GM12878 (cell line): ENCODE data around the gene SUGP2. TPM values are rescaled to one million over a fixed set of nuclear protein-coding genes. Genes with fewer than 3 reads are reported as not detected.

ENCODE experiments used
- CTCF ChIP-seq, 3 experiments: IDR thresholded peaks in 2 of 3; conservative IDR thresholded peaks in 1 of 3; 2 replicates each; pipeline ENCODE4 v1.5.1; 2011; ENCODE audit warnings: low read depth in 3 of 3, low read length in 3 of 3, mild to moderate bottlenecking in 3 of 3, control low read depth in 2 of 3, moderate library complexity in 2 of 3, inconsistent platforms in 1 of 3, mixed read lengths in 1 of 3; ENCODE audit not compliant: control insufficient read depth in 2 of 3, insufficient read depth in 1 of 3; ENCODE audit errors: extremely low read depth in 1 of 3
- EED ChIP-seq: sonication (generic); IDR thresholded peaks from 2 replicates; pipeline ENCODE4 v1.6.1; 2016; ENCODE audit warnings: antibody characterized with exemption, low read depth
- NKRF ChIP-seq: fragments of 450-650 bp; conservative IDR thresholded peaks from 2 replicates; pipeline ENCODE4 v1.6.1; 2017; ENCODE audit warnings: mild to moderate bottlenecking, moderate library complexity
- NR2C2 ChIP-seq: IDR thresholded peaks from 2 replicates; pipeline ENCODE4 v1.6.1; 2011; ENCODE audit warnings: borderline replicate concordance, low read depth; ENCODE audit not compliant: control insufficient read depth, insufficient read length
- POLR2A ChIP-seq: IDR thresholded peaks from 2 replicates; pipeline ENCODE4 v1.6.1; 2011; ENCODE audit warnings: low read depth, mild to moderate bottlenecking, low read length
- SMARCA5 ChIP-seq: fragments of 450-650 bp; IDR thresholded peaks from 2 replicates; pipeline ENCODE4 v1.6.1; 2017; ENCODE audit warnings: mild to moderate bottlenecking
- polyA plus RNA-seq, 11 experiments: library from polyadenylated mRNA; depleted of rRNA in 4 of 11; unstranded in 6 of 11; stranded (reverse) in 5 of 11; fragments of >200 nt; fragmentation: Nextera tagmentation in 4 of 11; fragmentation: Illumina TruSeq in 1 of 11; extraction: Ambion mirVana in 4 of 11; extraction: Trizol in 1 of 11; gene quantifications; 1 replicate in 1 of 11; 2 replicates in 10 of 11; pipeline versions ENCODE4 v1.2.1 to v1.2.3, GENCODE V29; 2011 to 2016; ENCODE audit warnings: inconsistent platforms in 2 of 11, missing spikeins in 2 of 11, low read depth in 1 of 11
- total RNA-seq, 4 experiments: library from RNA; depleted of rRNA in 3 of 4; stranded (reverse); fragments of >200 nt in 3 of 4; fragmentation: Illumina TruSeq in 1 of 4; extraction: Trizol in 1 of 4; gene quantifications; 2 replicates each; pipeline versions ENCODE4 v1.2.1 to v1.2.3, GENCODE V29; 2013 to 2021

The SUGP2 gene
- total and polyA plus RNA-seq, 10 of the 15 experiments (the other 5 are each of a cell fraction or from before 2014, with no cell fraction given), result 15.0 to 120 (median 57.2) TPM

DNA sequence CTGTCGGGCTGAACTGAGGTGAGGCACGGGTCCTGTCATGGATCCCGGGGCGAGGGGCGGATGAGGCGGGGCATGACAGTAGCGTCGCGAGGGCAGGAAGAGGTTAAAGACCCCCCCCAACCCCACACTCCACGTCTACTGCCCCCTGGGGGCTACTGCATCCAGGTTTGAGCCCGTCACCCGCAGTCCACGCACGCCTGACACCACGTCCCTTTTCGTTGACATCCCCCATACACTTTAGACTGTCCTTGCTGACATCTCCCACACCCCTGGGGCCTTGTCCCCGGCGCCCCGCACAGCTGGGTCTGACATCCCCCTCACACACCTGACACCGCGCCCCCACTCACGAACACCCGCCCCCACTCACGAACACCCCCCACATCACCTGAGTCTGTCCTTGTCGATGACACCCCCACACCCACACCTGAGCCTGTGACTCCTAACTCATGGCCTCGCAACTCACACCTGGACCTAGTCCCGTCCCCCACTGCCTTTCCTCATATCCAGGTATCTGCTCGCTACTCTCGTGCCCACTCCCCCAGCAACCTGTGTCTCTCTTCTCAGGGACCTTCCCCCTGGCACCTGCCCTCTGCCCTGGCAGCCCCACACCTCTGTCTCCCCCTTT lies 30.9 kb upstream of the SUGP2 start (continued):
- TF ChIP-seq SMARCA5, result 0 out of 2 replicates have a peak, but pooled peaks have one; percentile 52
- peak; percentile 81 for TF ChIP-seq NKRF
- TF ChIP-seq NR2C2, result no peak
- TF ChIP-seq EED, result no peak
- peak; percentile 27; the same call in 1 of the 2 replicates for TF ChIP-seq POLR2A
- TF ChIP-seq CTCF (IDR thresholded peaks at IDR 0.05 in 2 of 3, conservative IDR thresholded peaks at IDR 0.05 in 1 of 3; ENCODE audit: control insufficient read depth in 2 of 3, extremely low read depth in 1 of 3, insufficient read depth in 1 of 3, low read depth in 3 of 3, low read length in 3 of 3), result peak in 2 of 3 experiments; percentile 40 to 41; a peak in 4 of 6 replicates
- TF ChIP-seq, all 136 proteins: peak for 13
